ENCODE results near the gene SLC29A1. TPM values are rescaled to one million over a fixed set of nuclear protein-coding genes. Genes with fewer than 3 reads are reported as not detected.

Gene SLC29A1
- total and polyA plus RNA-seq, 2 of the 8 experiments (the other 6 are each of a cell fraction or from before 2014, with no cell fraction given) = 187 to 558 TPM

DNA sequence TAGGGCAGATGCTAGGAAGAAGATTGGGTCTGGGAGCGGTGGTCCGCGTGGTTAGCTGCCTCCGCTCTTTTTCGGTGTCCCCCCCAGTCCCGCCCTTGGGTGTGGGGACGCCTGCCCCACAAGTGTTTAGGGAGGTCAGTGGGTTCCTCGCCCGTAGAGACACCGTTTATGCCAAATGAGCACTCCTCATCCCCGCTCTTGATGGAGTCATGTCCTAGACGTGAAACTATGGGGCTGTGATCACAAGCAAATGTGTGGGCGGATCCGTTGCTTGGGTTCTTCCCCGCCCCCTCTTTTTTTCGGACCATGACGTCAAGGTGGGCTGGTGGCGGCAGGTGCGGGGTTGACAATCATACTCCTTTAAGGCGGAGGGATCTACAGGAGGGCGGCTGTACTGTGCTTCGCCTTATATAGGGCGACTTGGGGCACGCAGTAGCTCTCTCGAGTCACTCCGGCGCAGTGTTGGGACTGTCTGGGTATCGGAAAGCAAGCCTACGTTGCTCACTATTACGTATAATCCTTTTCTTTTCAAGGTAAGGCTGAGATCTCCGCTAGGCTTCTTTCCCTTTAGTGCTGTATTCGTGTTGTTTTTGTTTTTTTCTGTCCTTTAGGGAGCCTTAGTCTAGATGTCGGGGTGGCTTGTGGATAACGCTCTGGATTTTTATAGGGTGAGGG, 23.4 kb downstream of the SLC29A1 start, which contains the start of gene HSP90AB1:
HSP90AB1 (plus strand) TSS at position 439 of the 675 bp plus-strand sequence. CDS start 1,529 bp downstream, outside the sequence.
- Histone ChIP-seq H3K23ac (ENCODE audit: insufficient read length) (no peak within 1 kb of the TSS), H4K5ac (ENCODE audit: insufficient read length, low read depth, low read length) (peak within 1 kb of the TSS; percentile 61), H3K4ac (replicated peaks; ENCODE audit: insufficient read length, low read depth, low read length) (peak within 1 kb of the TSS; percentile 80), H3K23me2 (ENCODE audit: low read depth, low read length) (peaks cover 12% of the 10 kb centered on the region), H2BK12ac (ENCODE audit: low read depth, low read length) (peak within 1 kb of the TSS; percentile 84; the same call in 1 of the 2 replicates), H2BK120ac (replicated peaks; ENCODE audit: low read depth, low read length) (no peak within 1 kb of the TSS), H4K91ac (replicated peaks; ENCODE audit: insufficient read length, low read length) (peak within 1 kb of the TSS; percentile 95), H3K4me2 (ENCODE audit: insufficient read depth in 1 of 2, low read depth in 2 of 2, low read length in 2 of 2) (peak within 1 kb of the TSS; percentile 92 to 96), H3K79me1 (ENCODE audit: low read depth, low read length) (no peaks in the 10 kb centered on the region; the same call in 1 of the 2 replicates), H2AFZ (ENCODE audit: low read length) (peak within 1 kb of the TSS; percentile 64; the same call in 1 of the 2 replicates), H3K79me2 (ENCODE audit: control insufficient read depth in 1 of 2, insufficient read depth in 2 of 2, low read length in 2 of 2) (peaks cover 27 to 45% of the 10 kb centered on the region in 2 experiments), H3K36me3 (ENCODE audit: control insufficient read depth in 2 of 4, insufficient read depth in 4 of 4, low read length in 3 of 4) (peaks cover 35 to 40% (median 36%) of the 10 kb centered on the region in 4 experiments), H2AK5ac (ENCODE audit: low read depth, low read length) (peak within 1 kb of the TSS; percentile 94; the same call in 1 of the 2 replicates), H2BK15ac (ENCODE audit: low read length) (no peak within 1 kb of the TSS), H3K18ac (ENCODE audit: extremely low read depth, low read length) (peak within 1 kb of the TSS; percentile 89), H3K4me1 (replicated peaks in 1 of 4; ENCODE audit: control insufficient read depth in 3 of 4, insufficient read depth in 4 of 4, low read length in 3 of 4) (peaks cover 7 to 18% (median 14%) of the 10 kb centered on the region in 4 experiments), H4K20me1 (replicated peaks in 1 of 2; ENCODE audit: control insufficient read depth in 1 of 2, insufficient read depth in 2 of 2, low read length in 2 of 2) (peaks cover 31 to 37% of the 10 kb centered on the region in 2 experiments), H3K56ac (replicated peaks; ENCODE audit: insufficient read length, low read depth, low read length) (peak within 1 kb of the TSS; percentile 75), H3K14ac (ENCODE audit: insufficient read length) (peak within 1 kb of the TSS; percentile 43), H3K27ac (ENCODE audit: low read depth, low read length) (peak within 1 kb of the TSS; percentile 95), H3K4me3 (ENCODE audit: extremely low read depth in 1 of 4, insufficient read depth in 2 of 4, low read depth in 3 of 4, low read length in 4 of 4) (peak within 1 kb of the TSS; percentile 55 to 100 (median 98)), H3K9me3 (ENCODE audit: insufficient read depth in 2 of 2, low read depth in 1 of 2, low read length in 1 of 2) (no peaks in the 10 kb centered on the region), H2BK20ac (ENCODE audit: low read length) (no peak within 1 kb of the TSS), H4K8ac (ENCODE audit: extremely low read depth, insufficient read depth, low read length) (peak within 1 kb of the TSS; percentile 95), H2BK5ac (ENCODE audit: low read depth, low read length) (peak within 1 kb of the TSS; percentile 95), H3K9ac (replicated peaks in 1 of 4; ENCODE audit: extremely low read depth in 1 of 4, low read depth in 3 of 4, low read length in 3 of 4) (peak within 1 kb of the TSS; percentile 86 to 96 (median 92)), H3K27me3 (replicated peaks in 1 of 4; ENCODE audit: control insufficient read depth in 3 of 4, extremely low read depth in 1 of 4, insufficient read depth in 3 of 4, low read length in 3 of 4) (no peaks in the 10 kb centered on the region)
- POLR2A ChIA-PET (ENCODE audit: partially characterized antibody) = interaction anchor here (0.5 to 18.9 kb wide), 73 partner anchors 7 to 723 kb away, joined by 3 to 581 read pairs (median 5); partner anchors contain the start of genes AARS2, CAPN11, CDC5L and GTPBP2
- DNase-seq (ENCODE audit: low read depth in 1 of 2, low spot score in 2 of 2) = peak; percentile 94 to 97
- WGBS, 2 experiments (ENCODE audit: extremely low coverage in 1 of 2, insufficient coverage in 1 of 2, insufficient read length in 1 of 2, insufficient replicate concordance in 2 of 2, low coverage in 1 of 2, low lambda C conversion rate in 2 of 2, missing lambda C conversion rate in 1 of 2) = 1% methylated on average over 31 of the region's 34 CpGs; no CpG with 5 or more reads in 1 of the 2 experiments
- CTCF ChIA-PET (ENCODE audit: partially characterized antibody) = interaction anchor here (0.6 to 8.1 kb wide), 13 partner anchors 8 to 78 kb away, joined by 3 to 102 read pairs (median 5); partner anchors contain the start of genes MYMX, SLC29A1 and SLC35B2
- no peak for FAIRE-seq
- TF ChIP-seq SP4 (IDR thresholded peaks at IDR 0.05; ENCODE audit: low read length) = no peak; the same call in 1 of the 2 replicates
- TF ChIP-seq SIRT6 (IDR thresholded peaks at IDR 0.05; ENCODE audit: low read length) = no peak
- TF ChIP-seq, protein P1, sequence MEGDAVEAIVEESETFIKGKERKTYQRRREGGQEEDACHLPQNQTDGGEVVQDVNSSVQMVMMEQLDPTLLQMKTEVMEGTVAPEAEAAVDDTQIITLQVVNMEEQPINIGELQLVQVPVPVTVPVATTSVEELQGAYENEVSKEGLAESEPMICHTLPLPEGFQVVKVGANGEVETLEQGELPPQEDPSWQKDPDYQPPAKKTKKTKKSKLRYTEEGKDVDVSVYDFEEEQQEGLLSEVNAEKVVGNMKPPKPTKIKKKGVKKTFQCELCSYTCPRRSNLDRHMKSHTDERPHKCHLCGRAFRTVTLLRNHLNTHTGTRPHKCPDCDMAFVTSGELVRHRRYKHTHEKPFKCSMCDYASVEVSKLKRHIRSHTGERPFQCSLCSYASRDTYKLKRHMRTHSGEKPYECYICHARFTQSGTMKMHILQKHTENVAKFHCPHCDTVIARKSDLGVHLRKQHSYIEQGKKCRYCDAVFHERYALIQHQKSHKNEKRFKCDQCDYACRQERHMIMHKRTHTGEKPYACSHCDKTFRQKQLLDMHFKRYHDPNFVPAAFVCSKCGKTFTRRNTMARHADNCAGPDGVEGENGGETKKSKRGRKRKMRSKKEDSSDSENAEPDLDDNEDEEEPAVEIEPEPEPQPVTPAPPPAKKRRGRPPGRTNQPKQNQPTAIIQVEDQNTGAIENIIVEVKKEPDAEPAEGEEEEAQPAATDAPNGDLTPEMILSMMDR (IDR thresholded peaks at IDR 0.05; ENCODE audit: control extremely low read depth in 1 of 3, insufficient read depth in 1 of 3, low read depth in 1 of 3, low read length in 3 of 3) = no peak
- TF ChIP-seq JUN (IDR thresholded peaks at IDR 0.05; ENCODE audit: low read depth, low read length) = no peak
- peak; percentile 18; the same call in 1 of the 2 replicates for TF ChIP-seq SIX5 (IDR thresholded peaks at IDR 0.05; ENCODE audit: low read depth, low read length)
- no peak for TF ChIP-seq FOSL1 (IDR thresholded peaks at IDR 0.05; ENCODE audit: insufficient read depth, low read depth, low read length)
- no peak; the same call in 1 of the 2 replicates for TF ChIP-seq RBBP5 (IDR thresholded peaks at IDR 0.05; ENCODE audit: borderline replicate concordance, low read depth, low read length)
- TF ChIP-seq TEAD4 (IDR thresholded peaks at IDR 0.05; ENCODE audit: low read depth, low read length) = no peak
- TF ChIP-seq SAP30 (IDR thresholded peaks at IDR 0.05; ENCODE audit: insufficient read depth, insufficient replicate concordance, low read length) = peak; percentile 49
